Ureter (tissue), 1 donor: ENCODE data around the gene HK2. TPM values are rescaled to one million over a fixed set of nuclear protein-coding genes. Genes with fewer than 3 reads are reported as not detected.
"Not testable (repeated sequence)": the region's sequence is repeated elsewhere in the genome, so short reads cannot be mapped to it uniquely, and the experiment has no call there.

ENCODE experiments used
- DNase-seq: peaks from one replicate; pipeline ENCODE4 v3.0.0-alpha.2; 2020; ENCODE audit warnings: low spot score
- total RNA-seq: library from RNA; stranded (reverse); gene quantifications from one replicate; pipeline ENCODE4 v1.2.4, GENCODE V29; 2023
- donor health status: DM: yes; HTN: yes; CAD: no.

Gene HK2
- total RNA-seq, 1 donor from 2014 or later, result 62.8 TPM

DNA sequence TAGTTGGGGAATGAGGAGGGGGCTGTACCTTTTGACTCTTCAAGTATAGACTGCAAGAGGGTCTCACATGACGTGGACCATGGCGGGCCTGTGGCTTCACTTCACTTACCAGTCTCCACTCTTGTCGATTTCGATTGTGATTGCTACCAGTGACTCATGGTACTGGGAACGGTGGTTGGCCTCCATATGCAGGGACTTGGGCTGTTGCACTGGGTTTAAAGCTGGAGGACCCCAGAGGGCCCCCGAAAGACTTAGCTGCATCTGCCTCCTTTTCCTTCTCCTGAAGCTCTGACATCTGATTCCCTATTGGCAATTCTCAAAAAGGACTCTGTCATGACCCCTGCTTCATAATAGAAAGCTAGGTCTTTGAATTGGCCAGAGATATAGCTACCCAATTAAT lies 43.4 kb downstream of the HK2 start:
- no peak for DNase-seq

DNA sequence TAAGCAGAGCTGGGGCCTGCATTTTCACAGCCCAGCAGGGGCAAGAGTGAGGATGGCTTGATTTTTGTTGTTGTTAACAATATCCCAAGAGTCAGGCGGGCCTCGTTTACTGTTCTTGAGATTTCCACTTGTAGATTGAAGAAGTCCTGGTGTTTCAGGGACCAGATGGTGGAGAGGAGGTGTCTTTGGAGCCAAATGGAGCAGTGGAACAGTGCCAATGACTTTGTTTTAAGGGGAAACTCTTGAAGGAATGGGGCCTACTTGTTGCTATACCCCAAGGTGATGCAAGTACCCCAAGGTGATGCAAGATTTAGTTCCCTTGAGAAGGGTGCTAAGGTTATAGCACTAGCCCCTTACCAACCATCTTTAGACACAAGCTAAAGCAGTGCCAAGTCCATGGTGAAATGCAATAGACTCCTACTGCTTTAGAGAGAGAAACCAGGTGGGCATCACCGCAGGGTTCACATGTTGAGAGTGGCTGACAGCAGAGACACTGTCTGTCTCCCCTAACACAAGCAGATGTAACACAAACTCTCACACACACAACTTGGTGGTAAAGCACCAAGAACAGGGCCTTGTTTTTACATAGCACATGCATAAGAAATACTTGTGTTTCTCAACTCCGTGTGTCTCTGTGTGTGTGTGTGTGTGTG lies 44.0 kb downstream of the HK2 start:
- no peak for DNase-seq

DNA sequence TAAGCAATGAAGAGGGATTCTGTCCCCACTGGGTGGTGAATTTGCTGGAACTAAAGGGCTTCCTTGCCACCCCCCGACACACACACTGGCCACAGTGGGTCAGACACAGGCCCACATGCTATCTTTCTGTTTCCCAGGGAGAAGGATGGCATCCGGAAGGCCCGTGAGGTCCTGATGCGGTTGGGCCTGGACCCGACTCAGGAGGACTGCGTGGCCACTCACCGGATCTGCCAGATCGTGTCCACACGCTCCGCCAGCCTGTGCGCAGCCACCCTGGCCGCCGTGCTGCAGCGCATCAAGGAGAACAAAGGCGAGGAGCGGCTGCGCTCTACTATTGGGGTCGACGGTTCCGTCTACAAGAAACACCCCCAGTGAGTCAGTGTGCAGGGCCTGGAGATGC lies 44.6 kb downstream of the HK2 start:
- DNase-seq, result no peak

DNA sequence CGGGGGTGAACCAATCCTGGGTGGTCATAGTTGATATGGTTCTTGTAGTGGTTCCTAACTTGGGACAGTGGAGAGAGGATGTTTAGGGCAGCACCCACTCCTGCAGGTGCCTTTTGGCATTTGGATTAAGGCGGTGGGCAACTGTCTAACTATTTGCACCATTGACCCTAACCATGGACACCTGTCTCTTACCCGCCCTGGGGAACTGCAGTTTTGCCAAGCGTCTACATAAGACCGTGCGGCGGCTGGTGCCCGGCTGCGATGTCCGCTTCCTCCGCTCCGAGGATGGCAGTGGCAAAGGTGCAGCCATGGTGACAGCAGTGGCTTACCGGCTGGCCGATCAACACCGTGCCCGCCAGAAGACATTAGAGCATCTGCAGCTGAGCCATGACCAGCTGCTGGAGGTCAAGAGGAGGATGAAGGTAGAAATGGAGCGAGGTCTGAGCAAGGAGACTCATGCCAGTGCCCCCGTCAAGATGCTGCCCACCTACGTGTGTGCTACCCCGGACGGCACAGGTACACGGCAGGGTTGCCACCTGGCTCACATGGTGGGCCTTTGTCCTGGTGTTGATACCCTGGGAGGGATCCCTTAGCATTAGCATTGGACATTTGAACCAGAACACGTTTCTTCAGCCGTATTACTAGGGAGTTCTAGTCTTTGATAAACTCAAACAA lies 46.3 kb downstream of the HK2 start:
- no peak for DNase-seq

DNA sequence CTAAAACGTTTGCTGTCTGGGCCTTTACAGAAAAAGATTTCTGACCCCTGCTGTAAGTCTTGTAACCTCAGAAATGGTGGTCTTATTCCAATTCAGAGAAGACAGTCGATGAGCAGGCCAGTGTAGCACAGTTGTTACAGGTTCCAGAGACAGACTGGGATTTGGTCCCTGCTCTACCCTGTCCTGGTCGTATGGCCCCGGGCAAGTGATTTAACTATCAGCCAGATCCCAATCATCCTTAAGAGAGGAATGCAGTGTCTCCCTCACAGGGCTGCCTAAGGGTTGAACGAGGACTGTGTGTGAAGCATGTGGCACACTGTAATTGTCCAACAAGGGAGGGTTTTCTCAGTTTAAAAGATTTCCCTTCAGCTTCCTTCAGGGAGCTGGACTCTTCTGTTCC lies 47.2 kb downstream of the HK2 start:
- no peak for DNase-seq

DNA sequence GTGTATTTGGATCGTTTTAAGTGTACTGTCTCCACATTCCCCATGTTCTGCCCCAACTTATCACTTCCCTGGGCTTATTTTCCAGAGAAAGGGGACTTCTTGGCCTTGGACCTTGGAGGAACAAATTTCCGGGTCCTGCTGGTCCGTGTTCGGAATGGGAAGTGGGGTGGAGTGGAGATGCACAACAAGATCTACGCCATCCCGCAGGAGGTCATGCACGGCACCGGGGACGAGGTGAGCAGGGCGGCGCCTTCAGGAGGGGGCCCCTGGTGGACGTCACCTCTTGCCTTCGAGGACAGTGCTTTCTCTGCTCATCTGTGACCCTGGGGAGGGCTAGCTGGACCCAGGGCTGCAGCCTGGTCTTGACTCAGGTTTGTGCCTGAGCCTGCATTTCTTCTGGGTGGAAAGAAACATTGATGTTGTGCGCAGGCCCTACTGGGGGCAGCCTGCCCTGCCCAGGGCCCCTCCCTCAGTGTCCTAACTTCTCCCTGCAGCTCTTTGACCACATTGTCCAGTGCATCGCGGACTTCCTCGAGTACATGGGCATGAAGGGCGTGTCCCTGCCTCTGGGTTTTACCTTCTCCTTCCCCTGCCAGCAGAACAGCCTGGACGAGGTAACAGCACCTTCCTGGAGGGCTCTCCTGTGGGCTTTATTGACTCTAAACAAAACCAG lies 47.8 kb downstream of the HK2 start:
- no peak for DNase-seq

DNA sequence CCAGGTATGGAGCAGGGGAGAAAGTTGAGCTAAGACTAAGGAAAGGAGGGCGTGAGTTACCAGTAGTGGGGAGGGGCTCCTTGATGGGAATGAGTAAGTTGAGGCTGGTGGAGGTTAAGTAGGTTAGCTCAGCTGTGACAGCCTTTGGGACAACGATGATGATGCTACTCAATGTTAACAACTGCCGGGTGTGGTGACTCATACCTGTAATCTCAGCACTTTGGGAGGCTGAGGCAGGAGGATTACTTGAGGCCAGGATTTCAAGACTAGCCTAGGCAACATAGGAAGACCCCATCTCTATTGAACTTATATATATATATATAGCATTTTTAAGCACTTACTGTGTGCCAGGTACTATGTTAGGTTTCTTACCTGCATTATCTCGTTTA lies 48.4 kb downstream of the HK2 start:
- no peak for DNase-seq

DNA sequence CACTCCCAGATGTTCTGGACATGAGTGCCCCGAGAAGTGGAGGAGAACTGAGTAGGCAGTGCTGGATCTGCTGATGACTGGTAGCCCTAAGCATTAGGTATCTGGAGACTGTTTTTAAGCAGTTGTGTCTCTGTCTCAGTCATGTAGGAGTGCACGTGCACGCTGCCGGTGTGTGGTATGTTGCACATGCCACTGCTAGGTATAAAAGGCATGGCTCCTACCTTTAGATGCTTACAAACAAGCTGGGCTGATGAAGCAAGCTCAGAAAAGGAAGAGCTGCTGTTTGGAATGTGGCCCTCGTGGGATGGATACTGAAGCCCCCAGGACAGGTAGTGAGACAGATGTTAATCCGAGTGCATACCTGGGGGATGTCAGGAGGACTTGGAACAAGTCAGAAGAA lies 49.1 kb downstream of the HK2 start:
- DNase-seq, result no peak

DNA sequence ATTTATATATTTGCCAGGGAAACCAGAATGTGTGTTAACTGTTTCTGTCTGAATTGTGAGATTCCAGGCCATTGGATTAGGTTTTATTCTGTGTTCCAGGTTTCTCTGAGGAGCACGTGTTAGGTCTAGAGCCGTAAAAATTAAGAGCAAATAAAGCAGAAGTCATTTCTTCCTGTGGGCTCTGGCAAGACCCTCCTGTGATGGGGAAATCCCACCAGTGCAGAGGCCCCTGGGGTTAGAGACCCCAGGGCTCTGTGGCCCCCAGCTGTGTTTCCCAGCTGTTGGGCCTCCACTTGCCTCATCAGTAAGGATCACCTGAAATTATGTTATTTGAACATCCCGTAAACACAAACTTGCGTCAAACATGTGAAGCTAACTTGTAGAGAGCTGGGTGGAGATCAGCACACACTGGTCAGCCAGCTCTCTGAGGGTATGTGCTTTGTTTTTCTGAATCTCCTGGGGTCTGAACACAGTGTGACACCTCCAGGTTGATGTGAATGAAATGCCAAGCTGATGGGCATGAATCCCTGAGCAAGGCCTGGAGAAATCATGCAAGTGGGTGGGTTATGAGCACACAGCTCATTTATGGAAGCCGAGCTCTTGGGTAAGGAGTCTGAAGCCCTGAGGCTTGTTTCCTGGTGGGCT lies 50.3 kb downstream of the HK2 start:
- no peak for DNase-seq

DNA sequence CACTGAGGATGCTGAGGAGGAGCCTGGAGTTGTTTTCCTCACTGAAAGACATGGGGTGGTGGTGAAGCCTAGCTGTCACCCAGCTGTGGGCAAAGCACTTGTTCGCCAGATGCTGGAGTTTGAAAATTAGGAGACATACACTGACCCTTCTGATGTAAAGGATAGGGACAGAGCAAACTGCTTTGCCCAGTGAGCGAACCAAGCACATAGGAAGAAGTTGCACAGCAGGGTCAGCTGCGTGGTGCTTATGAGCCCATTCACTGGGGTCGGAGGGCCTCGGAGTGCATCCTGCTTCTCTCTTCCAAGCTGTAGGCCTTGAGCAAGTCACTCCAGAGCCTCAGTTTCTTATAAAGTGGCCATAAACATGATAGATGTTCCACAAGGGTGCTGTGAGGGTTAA lies 50.9 kb downstream of the HK2 start:
- no peak for DNase-seq

DNA sequence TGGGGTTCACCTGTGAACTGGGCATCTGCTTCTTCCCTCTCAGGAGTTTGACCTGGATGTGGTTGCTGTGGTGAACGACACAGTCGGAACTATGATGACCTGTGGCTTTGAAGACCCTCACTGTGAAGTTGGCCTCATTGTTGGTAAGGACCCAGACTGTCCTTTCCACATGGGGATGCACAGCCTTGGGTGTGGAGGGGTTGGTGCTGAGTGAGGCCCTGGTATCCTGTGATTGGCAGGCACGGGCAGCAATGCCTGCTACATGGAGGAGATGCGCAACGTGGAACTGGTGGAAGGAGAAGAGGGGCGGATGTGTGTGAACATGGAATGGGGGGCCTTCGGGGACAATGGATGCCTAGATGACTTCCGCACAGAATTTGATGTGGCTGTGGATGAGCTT lies 52.3 kb downstream of the HK2 start:
- DNase-seq, result no peak

DNA sequence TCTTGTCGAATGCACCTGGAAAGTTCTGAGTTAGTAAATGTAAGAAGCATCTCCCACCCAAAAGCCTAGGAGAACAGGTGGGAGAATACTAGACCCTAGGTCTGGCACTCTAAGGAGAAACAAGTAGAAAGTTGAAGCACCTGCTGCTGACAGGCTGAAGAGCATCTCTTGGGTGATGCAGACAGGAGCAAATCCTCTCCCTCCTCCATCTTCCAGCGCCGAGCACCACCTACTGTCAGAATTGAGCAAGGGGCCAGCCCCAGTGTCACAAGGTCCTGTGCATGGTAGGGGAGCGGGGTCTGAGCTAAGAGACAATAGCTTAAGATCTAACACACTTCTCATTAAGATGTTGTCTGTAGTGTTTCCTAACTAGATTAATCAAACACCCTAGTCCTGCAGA lies 52.9 kb downstream of the HK2 start:
- DNase-seq, result no peak

DNA sequence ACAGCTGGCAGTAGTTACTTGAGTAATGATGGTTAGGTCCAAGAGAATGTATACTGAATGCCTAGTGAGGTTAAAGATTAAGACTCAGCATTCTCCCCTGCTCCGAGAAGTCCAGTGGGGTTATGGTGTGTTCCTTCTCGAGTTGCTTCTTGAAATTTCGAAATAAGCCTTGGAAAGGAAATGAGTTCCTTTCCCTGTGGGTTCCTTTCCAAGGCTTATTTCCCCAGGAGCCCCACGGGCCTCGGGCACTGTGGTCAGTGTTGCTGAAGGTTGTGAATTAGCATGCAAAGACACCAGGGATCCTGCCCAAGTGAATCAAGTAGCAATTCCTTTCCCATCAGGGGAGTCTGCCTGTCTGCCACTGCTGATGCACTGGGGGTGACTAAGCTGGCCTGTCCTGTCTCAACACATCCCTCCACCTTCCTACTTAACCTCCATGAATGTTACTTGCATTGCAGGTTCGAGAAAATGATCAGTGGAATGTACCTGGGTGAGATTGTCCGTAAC lies 53.6 kb downstream of the HK2 start:
- DNase-seq, result no peak

DNA sequence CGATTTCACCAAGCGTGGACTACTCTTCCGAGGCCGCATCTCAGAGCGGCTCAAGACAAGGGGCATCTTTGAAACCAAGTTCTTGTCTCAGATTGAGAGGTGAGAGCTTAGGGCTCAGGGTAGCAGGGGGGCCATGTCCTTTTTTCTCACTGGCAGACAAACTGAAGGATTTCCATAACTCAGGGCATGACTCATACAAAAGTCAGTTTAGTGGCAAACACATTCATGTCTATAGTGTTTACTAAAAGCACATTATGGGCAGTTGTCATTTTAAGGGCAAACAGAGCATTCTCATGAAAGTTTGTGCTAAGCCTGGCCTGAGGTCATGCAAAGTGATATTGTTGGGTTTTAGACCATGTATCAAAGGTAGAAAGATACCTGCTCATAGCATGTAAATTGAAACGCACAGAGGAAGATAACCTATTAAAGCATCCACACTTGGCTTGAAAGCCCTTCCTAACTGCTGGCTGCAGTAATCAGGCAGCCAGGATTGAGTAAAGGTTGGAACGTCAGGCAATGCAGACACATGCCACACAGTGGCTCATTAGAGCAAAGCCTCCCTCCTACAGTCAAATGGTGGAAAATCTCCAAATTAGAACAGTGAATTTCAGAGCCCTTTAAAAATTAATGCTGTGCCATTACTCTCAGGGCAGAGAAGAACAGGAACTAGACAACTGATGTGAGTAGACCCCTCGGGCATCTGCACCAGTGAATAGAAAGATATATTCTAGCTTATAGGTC lies 54.2 kb downstream of the HK2 start:
- DNase-seq, result no peak

DNA sequence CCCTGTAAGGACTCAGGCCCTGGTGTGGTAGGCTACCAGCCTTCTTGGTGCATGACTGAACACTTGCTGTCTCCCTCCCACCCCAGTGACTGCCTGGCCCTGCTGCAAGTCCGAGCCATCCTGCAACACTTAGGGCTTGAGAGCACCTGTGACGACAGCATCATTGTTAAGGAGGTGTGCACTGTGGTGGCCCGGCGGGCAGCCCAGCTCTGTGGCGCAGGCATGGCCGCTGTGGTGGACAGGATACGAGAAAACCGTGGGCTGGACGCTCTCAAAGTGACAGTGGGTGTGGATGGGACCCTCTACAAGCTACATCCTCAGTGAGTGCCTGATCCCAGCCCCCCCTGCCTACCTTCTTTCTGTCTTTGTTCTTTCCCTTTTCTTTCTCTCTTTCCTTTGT lies 55.2 kb downstream of the HK2 start:
- DNase-seq, result no peak

DNA sequence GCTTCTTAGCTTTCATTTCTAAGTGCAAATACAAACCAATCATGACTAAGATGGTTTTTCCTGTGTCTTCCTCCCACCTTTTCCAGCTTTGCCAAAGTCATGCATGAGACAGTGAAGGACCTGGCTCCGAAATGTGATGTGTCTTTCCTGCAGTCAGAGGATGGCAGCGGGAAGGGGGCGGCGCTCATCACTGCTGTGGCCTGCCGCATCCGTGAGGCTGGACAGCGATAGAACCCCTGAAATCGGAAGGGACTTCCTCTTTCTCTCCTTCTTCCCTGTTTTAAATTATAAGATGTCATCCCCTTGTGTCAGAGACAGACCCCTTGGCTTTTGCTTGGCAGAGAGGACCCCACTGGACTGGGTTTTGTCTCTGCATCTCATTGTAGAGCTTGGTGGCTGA lies 56.8 kb downstream of the HK2 start:
- no peak for DNase-seq

DNA sequence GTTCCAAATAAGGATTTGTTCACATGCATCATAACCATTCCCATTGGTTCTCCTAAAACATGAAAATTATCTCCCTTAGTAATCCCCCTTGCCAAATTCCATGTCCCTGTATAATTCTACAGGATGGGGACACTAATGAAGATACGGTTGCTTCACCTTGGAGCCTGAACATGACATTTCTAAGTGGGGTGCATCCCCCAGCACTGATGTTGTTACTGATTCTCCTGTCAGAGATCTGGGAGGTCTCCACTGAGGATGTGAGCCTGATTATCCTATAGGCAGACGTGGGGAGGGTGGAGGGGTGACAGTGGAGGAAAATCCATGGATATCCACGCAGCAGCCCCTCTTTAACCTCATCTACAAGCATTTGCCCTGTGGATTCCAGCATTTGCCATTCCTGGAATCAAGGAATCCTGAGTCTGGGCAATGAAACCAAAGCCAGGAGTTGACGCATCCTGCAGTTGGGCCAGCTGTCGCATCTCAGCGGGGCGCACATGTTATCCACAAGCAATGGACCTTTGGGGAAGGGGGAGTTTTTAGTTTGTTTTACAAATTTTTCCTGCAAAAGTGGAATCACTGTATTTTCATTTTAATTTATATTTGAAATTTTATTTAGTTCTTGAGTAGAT lies 57.3 kb downstream of the HK2 start:
- no peak for DNase-seq

DNA sequence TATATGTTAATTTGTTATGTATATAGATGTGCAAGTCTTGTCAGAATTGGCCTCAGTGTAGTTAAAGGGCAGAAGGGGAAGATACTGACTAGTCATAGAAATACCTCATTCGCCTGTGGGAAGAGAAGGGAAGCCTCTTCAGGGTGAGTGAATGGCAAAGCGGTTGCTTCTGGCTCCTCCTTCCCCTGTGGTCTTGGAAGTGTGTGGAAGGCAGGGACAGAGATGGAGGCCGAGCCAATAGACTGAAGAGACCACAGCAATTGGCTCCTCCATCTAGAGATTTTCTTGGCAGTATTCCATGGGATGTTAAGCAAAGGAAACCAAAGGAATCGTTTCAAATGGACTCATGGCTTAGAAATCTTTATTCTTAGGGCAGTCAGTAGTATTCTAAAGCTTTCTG lies 57.9 kb downstream of the HK2 start:
- DNase-seq, result not testable (repeated sequence)

DNA sequence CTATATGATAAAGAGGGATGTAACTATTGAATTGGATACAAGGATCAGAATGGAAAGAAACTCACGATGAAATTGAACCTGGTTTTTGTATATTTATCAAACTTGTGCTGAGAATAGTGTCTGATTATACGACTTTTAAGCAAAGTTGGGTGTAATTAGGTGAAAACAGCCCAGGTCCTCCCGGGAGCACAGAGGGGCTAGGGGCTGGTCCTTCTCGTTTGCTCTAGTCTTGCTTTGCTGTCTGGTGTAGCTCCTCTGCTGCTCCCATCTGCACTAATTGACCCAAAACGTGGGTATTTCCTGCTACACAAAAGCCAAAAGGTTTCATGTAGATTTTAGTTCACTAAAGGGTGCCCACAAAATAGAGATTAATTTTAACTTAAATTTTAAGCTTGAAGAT lies 58.7 kb downstream of the HK2 start:
- no peak for DNase-seq

DNA sequence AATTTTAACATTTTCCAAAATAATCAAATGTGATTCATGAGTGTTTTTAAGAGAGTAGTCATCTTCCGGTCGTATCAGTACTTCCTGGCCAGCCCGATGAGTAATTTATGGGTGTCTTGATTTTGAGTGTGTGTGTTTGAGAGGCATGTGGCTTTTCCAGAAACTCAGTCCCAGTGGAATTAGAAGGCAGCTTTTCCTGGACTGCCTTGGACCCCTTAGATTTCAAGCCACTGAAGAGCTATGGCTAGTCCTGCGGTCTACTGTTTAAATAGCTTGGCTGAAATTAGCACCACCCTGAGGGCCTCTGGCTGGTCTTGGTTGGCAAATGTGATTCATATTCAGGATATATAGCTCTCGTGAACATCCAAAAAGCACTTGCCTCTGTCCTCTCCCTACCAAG lies 59.4 kb downstream of the HK2 start:
- no peak for DNase-seq

DNA sequence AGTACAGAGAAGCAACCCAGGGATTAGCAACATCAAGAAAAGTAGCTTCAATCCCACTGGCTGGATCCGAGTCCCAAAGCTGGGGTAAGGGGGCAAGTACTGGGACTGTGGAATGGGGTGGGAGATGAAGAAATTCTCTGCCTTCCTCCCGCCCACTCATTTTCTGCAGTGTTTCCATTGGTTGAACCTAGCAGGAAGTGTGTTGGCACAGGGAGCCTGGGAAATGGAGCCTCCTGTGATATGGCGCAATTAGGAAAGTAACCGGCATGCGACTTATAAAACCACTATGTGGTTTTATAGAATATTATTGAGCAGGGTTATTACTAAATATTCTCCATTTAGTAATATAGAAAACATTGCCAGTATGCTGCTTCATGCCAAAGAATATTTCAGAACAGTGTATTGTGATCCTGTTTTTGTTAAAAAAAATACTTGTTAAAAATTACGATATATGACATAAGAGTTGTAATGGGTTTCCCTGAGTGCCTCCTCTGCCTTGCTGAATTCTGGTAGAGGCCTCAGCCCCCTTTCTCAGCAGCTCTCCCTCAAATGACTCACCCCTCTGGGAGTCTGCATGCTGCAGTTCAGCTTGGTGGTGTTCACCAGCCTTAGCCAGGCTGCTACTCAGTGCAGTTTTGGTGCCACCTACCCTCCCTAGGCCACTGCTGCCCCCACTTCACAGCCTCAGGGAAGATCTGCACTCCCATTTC lies 60.5 kb downstream of the HK2 start:
- DNase-seq, result no peak
